DOHH2 (cell line): ENCODE data around the gene SLC41A1.

ENCODE experiments used
- CTCF ChIP-seq: fragments of 200-600 bp; sonication (generic); IDR thresholded peaks from one replicate; pipeline ENCODE4 v1.5.1; 2014; ENCODE audit warnings: antibody characterized with exemption, mild to moderate bottlenecking, low read depth, low read length; ENCODE audit not compliant: poor library complexity, severe bottlenecking
- EZH2phosphoT487 ChIP-seq: fragments of 200-600 bp; sonication (generic); IDR thresholded peaks from 2 replicates; pipeline ENCODE4 v1.6.1; 2017; ENCODE audit warnings: borderline replicate concordance, mild to moderate bottlenecking, antibody characterized with exemption, low read length, moderate library complexity, mixed read lengths

- TF ChIP-seq EZH2phosphoT487, result no peak
- TF ChIP-seq CTCF, result no peak
Observed at GRCh38 chr1:205834751-205835150, 21.8 kb upstream of the SLC41A1 start.
